ENCODE measurements around the gene FBXO42. TPM values are rescaled to one million over a fixed set of nuclear protein-coding genes. Genes with fewer than 3 reads are reported as not detected.
"Not testable (repeated sequence)": the region's sequence is repeated elsewhere in the genome, so short reads cannot be mapped to it uniquely, and the experiment has no call there.

The FBXO42 gene
- total and polyA plus RNA-seq, 2 of the 13 experiments (the other 11 are each of a cell fraction or from before 2014, with no cell fraction given) = 7.6 to 17.5 TPM

DNA sequence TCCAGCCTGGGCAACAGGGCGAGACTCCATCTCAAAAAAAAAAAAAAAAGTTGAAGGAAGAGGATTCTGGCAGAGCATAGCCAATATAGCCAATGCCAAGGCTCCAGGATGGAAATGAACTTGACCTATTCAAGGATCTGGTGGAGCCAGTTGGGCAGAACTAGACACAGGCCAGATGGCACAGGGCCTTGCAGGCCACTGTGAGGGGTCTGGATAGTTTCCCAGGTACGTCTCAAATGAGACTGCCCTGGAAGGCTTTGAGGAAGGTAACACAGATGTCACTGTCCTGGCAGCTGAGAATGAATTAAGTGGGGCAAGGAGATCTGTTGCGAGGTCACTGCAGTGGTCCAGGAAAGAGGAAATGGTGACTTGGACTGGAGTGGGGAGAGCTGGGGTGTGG lies 127.8 kb downstream of the FBXO42 start:
- Histone ChIP-seq H3K79me2 (ENCODE audit: insufficient read depth, low read length) (no peaks in the 10 kb centered on the region), H2AFZ (ENCODE audit: low read length) (no peak overlapping the region), H3K36me3 (replicated peaks in 1 of 2; ENCODE audit: control insufficient read depth in 1 of 2, insufficient read depth in 2 of 2, low read length in 2 of 2) (no peaks in the 10 kb centered on the region), H3K4me3 (replicated peaks in 1 of 3; ENCODE audit: insufficient read depth in 1 of 3, low read depth in 2 of 3, low read length in 3 of 3) (no peak overlapping the region), H3K27me3 (ENCODE audit: control insufficient read depth in 1 of 2, insufficient read depth in 2 of 2, low read length in 2 of 2) (peaks cover 0 to 8% of the 10 kb centered on the region in 2 experiments; a peak in 3 of 5 replicates), H3K4me1 (ENCODE audit: insufficient read depth, low read length) (no peaks in the 10 kb centered on the region; the same call in 1 of the 2 replicates), H3K4me2 (ENCODE audit: low read depth, low read length) (no peak overlapping the region), H4K20me1 (ENCODE audit: insufficient read depth, low read length) (no peaks in the 10 kb centered on the region), H3K27ac (ENCODE audit: extremely low read length, insufficient read depth, low read length) (no peak overlapping the region), H3K9ac (ENCODE audit: insufficient read depth, low read depth, low read length) (no peak overlapping the region), H3K9me3 (ENCODE audit: low read length) (no peaks in the 10 kb centered on the region)
- intact Hi-C loops (cut with micrococcal nuclease; ENCODE audit: unreplicated experiment) = no loop called here
- ChIA-PET POLR2A (no interaction called here), CTCF (ENCODE audit: low intra/inter-chr PET ratio, low total read pairs) (no interaction called here)
- ATAC-seq (no peak), FAIRE-seq (no peak), DNase-seq (ENCODE audit: low spot score) (no peak)
- no TSS peak for BruUV-seq (replicated peaks)
- TF ChIP-seq ZNF101 (CRISPR knock-in tag; IDR thresholded peaks at IDR 0.05; ENCODE audit: borderline replicate concordance, low read depth) = no peak
- 35% methylated on average over 3 of the region's 3 CpGs for WGBS (ENCODE audit: low lambda C conversion rate)
- in situ Hi-C loops (cut with HindIII; ENCODE audit: extremely low pct_ligation_motif_present, low pct_unique_long_range_greater_than_20kb) = no loop called here

- H3K4me2 ChIP-seq (ENCODE audit: low read depth, low read length); ATAC-seq; intact Hi-C loops (cut with micrococcal nuclease; ENCODE audit: unreplicated experiment); H3K36me3 ChIP-seq (replicated peaks in 1 of 2; ENCODE audit: control insufficient read depth in 1 of 2, insufficient read depth in 2 of 2, low read length in 2 of 2); H3K27me3 ChIP-seq (ENCODE audit: control insufficient read depth in 1 of 2, insufficient read depth in 2 of 2, low read length in 2 of 2); in situ Hi-C loops (cut with HindIII; ENCODE audit: extremely low pct_ligation_motif_present, low pct_unique_long_range_greater_than_20kb); H3K4me1 ChIP-seq (ENCODE audit: insufficient read depth, low read length); CTCF ChIA-PET (ENCODE audit: low intra/inter-chr PET ratio, low total read pairs); H3K27ac ChIP-seq (ENCODE audit: extremely low read length, insufficient read depth, low read length); BruUV-seq (replicated peaks); POLR2A ChIA-PET; H3K9me3 ChIP-seq (ENCODE audit: low read length); H4K20me1 ChIP-seq (ENCODE audit: insufficient read depth, low read length); FAIRE-seq; DNase-seq (ENCODE audit: low spot score); H3K79me2 ChIP-seq (ENCODE audit: insufficient read depth, low read length); H3K4me3 ChIP-seq (replicated peaks in 1 of 3; ENCODE audit: insufficient read depth in 1 of 3, low read depth in 2 of 3, low read length in 3 of 3); H3K9ac ChIP-seq (ENCODE audit: insufficient read depth, low read depth, low read length); H2AFZ ChIP-seq (ENCODE audit: low read length): not testable (repeated sequence)
- WGBS (ENCODE audit: low lambda C conversion rate) = 71% methylated on average over 14 of the region's 14 CpGs
Measured at GRCh38 chr1:16222716-16223115, 129.6 kb downstream of the FBXO42 start.

DNA sequence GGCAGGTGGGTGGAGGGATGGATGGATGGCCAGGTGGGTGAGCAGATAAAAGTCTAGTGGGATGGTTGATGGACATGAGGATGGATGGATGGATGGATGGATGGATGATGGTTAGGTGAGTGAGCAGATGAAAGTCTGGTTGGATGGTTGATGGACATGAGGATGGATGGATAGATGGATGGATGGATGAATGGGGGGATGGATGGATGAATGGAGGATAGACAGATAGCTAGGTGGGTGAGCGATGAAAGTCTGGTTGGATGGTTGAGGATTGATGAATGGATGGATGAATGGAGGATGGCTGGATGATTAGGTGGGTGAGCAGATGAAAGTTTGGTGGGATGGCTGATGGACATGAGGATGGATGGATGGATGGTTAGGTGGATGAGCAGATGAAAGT lies 130.8 kb downstream of the FBXO42 start:
- no peak for DNase-seq (ENCODE audit: low spot score)
- no TSS peak for BruUV-seq (replicated peaks)
- Histone ChIP-seq H3K79me2 (ENCODE audit: insufficient read depth, low read length) (no peaks in the 10 kb centered on the region), H2AFZ (ENCODE audit: low read length) (no peak overlapping the region), H3K9ac (ENCODE audit: insufficient read depth, low read depth, low read length) (no peak overlapping the region), H3K27ac (ENCODE audit: extremely low read length, insufficient read depth, low read length) (no peak overlapping the region), H3K9me3 (ENCODE audit: low read length) (no peaks in the 10 kb centered on the region), H3K27me3 (ENCODE audit: control insufficient read depth in 1 of 2, insufficient read depth in 2 of 2, low read length in 2 of 2) (peaks cover 0 to 8% of the 10 kb centered on the region in 2 experiments; a peak in 1 of 5 replicates), H3K4me1 (ENCODE audit: insufficient read depth, low read length) (peaks cover 16% of the 10 kb centered on the region), H3K4me3 (replicated peaks in 1 of 3; ENCODE audit: insufficient read depth in 1 of 3, low read depth in 2 of 3, low read length in 3 of 3) (no peak overlapping the region), H4K20me1 (ENCODE audit: insufficient read depth, low read length) (no peaks in the 10 kb centered on the region), H3K36me3 (replicated peaks in 1 of 2; ENCODE audit: control insufficient read depth in 1 of 2, insufficient read depth in 2 of 2, low read length in 2 of 2) (no peaks in the 10 kb centered on the region), H3K4me2 (ENCODE audit: low read depth, low read length) (no peak overlapping the region)
- WGBS (ENCODE audit: low lambda C conversion rate) = 67% methylated on average over 1 of the region's 1 CpG
- intact Hi-C loops (cut with micrococcal nuclease; ENCODE audit: unreplicated experiment) = no loop called here
- CTCF ChIA-PET (ENCODE audit: low intra/inter-chr PET ratio, low total read pairs) = no interaction called here
- TF ChIP-seq PLRG1 (conservative IDR thresholded peaks at IDR 0.05) = 0 out of 2 replicates have a peak, but pooled peaks have one; percentile 4
- TF ChIP-seq, protein P1, sequence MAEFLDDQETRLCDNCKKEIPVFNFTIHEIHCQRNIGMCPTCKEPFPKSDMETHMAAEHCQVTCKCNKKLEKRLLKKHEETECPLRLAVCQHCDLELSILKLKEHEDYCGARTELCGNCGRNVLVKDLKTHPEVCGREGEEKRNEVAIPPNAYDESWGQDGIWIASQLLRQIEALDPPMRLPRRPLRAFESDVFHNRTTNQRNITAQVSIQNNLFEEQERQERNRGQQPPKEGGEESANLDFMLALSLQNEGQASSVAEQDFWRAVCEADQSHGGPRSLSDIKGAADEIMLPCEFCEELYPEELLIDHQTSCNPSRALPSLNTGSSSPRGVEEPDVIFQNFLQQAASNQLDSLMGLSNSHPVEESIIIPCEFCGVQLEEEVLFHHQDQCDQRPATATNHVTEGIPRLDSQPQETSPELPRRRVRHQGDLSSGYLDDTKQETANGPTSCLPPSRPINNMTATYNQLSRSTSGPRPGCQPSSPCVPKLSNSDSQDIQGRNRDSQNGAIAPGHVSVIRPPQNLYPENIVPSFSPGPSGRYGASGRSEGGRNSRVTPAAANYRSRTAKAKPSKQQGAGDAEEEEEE (CRISPR knock-in tag; IDR thresholded peaks at IDR 0.05; ENCODE audit: borderline replicate concordance) = no peak
- ATAC-seq = no peak
- in situ Hi-C loops (cut with HindIII; ENCODE audit: extremely low pct_ligation_motif_present, low pct_unique_long_range_greater_than_20kb) = no loop called here
- POLR2A ChIA-PET = interaction anchor here (1.0 kb wide), 1 partner anchor 15 kb away, joined by 3 read pairs; no protein-coding TSS in a partner anchor
- no peak for FAIRE-seq
